Gastroesophageal sphincter (tissue), 3 donors: ENCODE measurements around the gene RRP1B.

ENCODE experiments used
- POLR2AphosphoS5 ChIP-seq: sonication (generic); formaldehyde crosslinking; IDR thresholded peaks from one replicate; pipeline ENCODE4 v1.6.1; 2017; ENCODE audit warnings: antibody characterized with exemption
- TF ChIP-seq, protein P1 (sequence below), 4 experiments: fragments of 200-600 bp in 2 of 4; fragments of 450-650 bp in 2 of 4; sonication (generic) in 1 of 4; IDR thresholded peaks; one replicate each; pipeline ENCODE4 v1.5.1; 2017 to 2019; ENCODE audit warnings: antibody characterized with exemption in 4 of 4, mild to moderate bottlenecking in 2 of 4, moderate library complexity in 2 of 4

DNA sequence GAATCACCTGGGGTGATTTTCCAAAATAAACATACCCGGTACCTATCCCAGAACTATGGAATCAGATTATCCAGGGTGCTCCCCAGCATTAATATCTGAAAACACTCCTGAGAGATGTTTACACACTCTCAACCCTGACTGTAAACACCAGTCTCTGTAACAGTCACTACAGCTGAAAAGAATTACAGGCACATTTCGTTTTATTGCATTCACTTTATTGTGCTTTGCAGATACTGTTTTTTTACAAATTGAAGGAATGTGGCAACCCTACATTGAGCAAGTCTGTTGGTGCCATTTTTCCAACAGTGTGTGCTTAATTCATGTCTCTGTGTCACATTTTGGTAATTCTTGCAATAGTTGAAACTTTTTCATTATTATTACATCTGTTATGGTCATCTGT lies 31.8 kb upstream of the RRP1B start:
- no peak for TF ChIP-seq POLR2AphosphoS5
- TF ChIP-seq, protein P1, sequence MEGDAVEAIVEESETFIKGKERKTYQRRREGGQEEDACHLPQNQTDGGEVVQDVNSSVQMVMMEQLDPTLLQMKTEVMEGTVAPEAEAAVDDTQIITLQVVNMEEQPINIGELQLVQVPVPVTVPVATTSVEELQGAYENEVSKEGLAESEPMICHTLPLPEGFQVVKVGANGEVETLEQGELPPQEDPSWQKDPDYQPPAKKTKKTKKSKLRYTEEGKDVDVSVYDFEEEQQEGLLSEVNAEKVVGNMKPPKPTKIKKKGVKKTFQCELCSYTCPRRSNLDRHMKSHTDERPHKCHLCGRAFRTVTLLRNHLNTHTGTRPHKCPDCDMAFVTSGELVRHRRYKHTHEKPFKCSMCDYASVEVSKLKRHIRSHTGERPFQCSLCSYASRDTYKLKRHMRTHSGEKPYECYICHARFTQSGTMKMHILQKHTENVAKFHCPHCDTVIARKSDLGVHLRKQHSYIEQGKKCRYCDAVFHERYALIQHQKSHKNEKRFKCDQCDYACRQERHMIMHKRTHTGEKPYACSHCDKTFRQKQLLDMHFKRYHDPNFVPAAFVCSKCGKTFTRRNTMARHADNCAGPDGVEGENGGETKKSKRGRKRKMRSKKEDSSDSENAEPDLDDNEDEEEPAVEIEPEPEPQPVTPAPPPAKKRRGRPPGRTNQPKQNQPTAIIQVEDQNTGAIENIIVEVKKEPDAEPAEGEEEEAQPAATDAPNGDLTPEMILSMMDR (IDR thresholded peaks at IDR 0.05): no peak
